ENCODE results near the gene CUL7.
"Not testable (repeated sequence)": the region's sequence is repeated elsewhere in the genome, so short reads cannot be mapped to it uniquely, and the experiment has no call there.

CUL7 gene

DNA sequence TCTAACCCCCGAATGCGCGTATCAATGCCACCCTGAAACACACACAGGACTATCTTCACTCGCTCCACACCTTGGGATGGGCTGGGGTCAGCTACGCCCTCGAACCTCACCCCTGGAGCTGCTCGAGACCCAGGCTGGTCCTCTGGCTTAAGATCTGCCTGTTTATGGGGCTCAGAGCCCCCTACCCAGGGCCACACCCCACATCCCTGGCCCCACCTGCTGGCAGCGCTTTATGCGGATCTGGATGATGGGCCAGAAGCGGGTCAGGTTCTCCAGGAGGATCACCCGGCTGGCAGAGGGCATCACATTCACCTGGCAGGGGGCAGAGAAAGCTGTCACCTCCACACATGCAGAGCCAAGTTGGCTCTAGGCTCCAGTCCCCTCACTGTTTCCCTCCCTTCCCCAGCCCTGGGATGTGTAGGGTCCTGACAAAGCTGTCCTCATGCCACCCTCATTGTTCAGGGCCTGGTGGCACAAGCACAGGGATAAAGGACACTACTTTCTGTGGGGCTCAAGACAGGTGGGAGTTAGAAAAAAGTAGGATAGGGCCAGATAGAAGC, 8.2 kb downstream of the CUL7 start:
- H3K36me3 ChIP-seq, result peaks cover 5% of the 10 kb centered on the region
- TF ChIP-seq, protein P1, sequence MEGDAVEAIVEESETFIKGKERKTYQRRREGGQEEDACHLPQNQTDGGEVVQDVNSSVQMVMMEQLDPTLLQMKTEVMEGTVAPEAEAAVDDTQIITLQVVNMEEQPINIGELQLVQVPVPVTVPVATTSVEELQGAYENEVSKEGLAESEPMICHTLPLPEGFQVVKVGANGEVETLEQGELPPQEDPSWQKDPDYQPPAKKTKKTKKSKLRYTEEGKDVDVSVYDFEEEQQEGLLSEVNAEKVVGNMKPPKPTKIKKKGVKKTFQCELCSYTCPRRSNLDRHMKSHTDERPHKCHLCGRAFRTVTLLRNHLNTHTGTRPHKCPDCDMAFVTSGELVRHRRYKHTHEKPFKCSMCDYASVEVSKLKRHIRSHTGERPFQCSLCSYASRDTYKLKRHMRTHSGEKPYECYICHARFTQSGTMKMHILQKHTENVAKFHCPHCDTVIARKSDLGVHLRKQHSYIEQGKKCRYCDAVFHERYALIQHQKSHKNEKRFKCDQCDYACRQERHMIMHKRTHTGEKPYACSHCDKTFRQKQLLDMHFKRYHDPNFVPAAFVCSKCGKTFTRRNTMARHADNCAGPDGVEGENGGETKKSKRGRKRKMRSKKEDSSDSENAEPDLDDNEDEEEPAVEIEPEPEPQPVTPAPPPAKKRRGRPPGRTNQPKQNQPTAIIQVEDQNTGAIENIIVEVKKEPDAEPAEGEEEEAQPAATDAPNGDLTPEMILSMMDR (IDR thresholded peaks at IDR 0.05; ENCODE audit: low read depth, low read length), result no peak
- DNase-seq, result no peak

GRCh38 chr6:43043310-43043709, 10.3 kb downstream of the CUL7 start:
- TF ChIP-seq, protein P1 (IDR thresholded peaks at IDR 0.05; ENCODE audit: low read depth, low read length), result no peak
- Histone ChIP-seq H3K36me3 (peaks cover 8% of the 10 kb centered on the region), H3K4me3 (ENCODE audit: low read depth, low read length) (no peak overlapping the region), H3K27me3 (no peaks in the 10 kb centered on the region), H3K9me3 (no peaks in the 10 kb centered on the region), H3K4me1 (no peaks in the 10 kb centered on the region; the same call in 1 of the 2 replicates)
- no peak for DNase-seq

More for the DNA sequence above, 8.2 kb downstream of the CUL7 start:
- Histone ChIP-seq H3K27me3 (no peaks in the 10 kb centered on the region), H3K4me3 (ENCODE audit: low read depth, low read length) (no peak overlapping the region), H3K9me3 (no peaks in the 10 kb centered on the region), H3K4me1 (no peaks in the 10 kb centered on the region; the same call in 1 of the 2 replicates)

DNA sequence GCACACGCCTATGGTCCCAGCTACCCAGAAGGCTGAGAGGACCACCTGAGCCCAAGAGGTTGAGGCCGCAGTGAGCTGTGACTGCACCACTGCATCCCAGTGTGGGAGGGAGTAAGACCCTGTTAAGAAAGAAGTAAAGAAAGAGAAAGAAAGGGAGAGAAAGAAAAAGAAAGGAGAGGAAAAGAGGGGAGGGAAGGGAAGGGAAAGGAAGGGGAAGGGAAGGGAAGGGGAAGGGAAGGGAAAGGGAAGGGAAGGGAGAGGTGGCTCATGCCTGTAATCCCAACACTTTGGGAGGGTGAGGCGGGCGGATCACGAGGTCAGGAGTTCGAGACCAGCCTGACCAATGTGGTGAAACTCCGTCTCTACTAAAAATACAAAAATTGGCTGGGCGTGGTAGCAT, 12.2 kb downstream of the CUL7 start:
- not testable (repeated sequence) for H3K36me3 ChIP-seq; H3K4me1 ChIP-seq; H3K4me3 ChIP-seq (ENCODE audit: low read depth, low read length); DNase-seq; H3K27me3 ChIP-seq; H3K9me3 ChIP-seq

- Histone ChIP-seq H3K36me3 (peaks cover 11% of the 10 kb centered on the region), H3K4me3 (ENCODE audit: low read depth, low read length) (no peak overlapping the region), H3K27me3 (no peaks in the 10 kb centered on the region), H3K4me1 (no peaks in the 10 kb centered on the region; the same call in 1 of the 2 replicates), H3K9me3 (no peaks in the 10 kb centered on the region)
- DNase-seq, result no peak
- TF ChIP-seq, protein P1 (IDR thresholded peaks at IDR 0.05; ENCODE audit: low read depth, low read length), result no peak
These were observed 13.0 kb downstream of the CUL7 start for GRCh38 chr6:43040542-43041257.

DNA sequence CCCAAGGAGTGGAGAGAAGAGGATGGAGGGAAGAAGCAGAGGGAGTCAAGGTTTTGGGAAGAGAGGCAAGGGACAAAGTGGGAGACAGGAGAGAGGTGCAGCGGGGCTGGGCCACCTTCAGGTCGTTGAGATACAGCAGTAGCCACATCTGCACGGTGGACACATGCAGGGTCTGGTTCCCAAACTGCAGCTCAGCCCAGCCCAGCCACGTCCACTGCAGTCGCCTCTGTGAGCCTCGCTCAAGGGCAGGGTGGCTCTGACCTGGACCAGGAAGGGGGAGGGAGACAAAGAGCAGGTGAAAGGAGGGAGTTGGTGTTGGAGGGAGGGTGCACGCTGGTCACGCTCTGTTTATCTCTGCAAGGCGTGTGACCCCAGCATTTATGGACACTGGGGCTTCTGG, 14.9 kb downstream of the CUL7 start:
- Histone ChIP-seq H3K4me3 (ENCODE audit: low read depth, low read length) (no peak overlapping the region), H3K36me3 (peaks cover 20% of the 10 kb centered on the region), H3K4me1 (no peaks in the 10 kb centered on the region; the same call in 1 of the 2 replicates), H3K27me3 (no peaks in the 10 kb centered on the region), H3K9me3 (no peaks in the 10 kb centered on the region)
- DNase-seq, result no peak
- TF ChIP-seq, protein P1 (IDR thresholded peaks at IDR 0.05; ENCODE audit: low read depth, low read length), result no peak

GRCh38 chr6:43037706-43038105, 15.9 kb downstream of the CUL7 start:
- Histone ChIP-seq H3K36me3 (peaks cover 16% of the 10 kb centered on the region), H3K27me3 (no peaks in the 10 kb centered on the region), H3K4me1 (no peaks in the 10 kb centered on the region; the same call in 1 of the 2 replicates), H3K9me3 (no peaks in the 10 kb centered on the region), H3K4me3 (ENCODE audit: low read depth, low read length) (no peak overlapping the region)
- DNase-seq, result no peak
- TF ChIP-seq, protein P1 (IDR thresholded peaks at IDR 0.05; ENCODE audit: low read depth, low read length), result no peak

All from BE2C (cell line).